Central memory CD8-positive, alpha-beta T cell (primary cell): ENCODE results near the gene RUNX2.

Experiments
- ATAC-seq: fragments of 150-1000 bp; cut with Tn5 transposase; replicated peaks from 2 replicates; pipeline ENCODE4 v1.10.0; 2022; ENCODE audit warnings: mild to moderate bottlenecking, moderate FRiP score, moderate number of reproducible peaks; ENCODE audit not compliant: poor library complexity, severe bottlenecking; ENCODE audit errors: extremely low read depth
- DNase-seq, 2 donors: peaks; one replicate each; pipeline ENCODE4 v3.0.0; 2021; ENCODE audit warnings: low spot score in 2 of 2
- H3K27ac Mint-ChIP-seq: one replicate; pipeline ENCODE4 v1.8.0; 2022; ENCODE audit warnings: low read depth, mild to moderate bottlenecking, moderate library complexity, mixed read lengths
- H3K27me3 Mint-ChIP-seq: one replicate; pipeline ENCODE4 v1.8.0; 2022; ENCODE audit warnings: mixed read lengths
- H3K36me3 Mint-ChIP-seq: one replicate; pipeline ENCODE4 v1.8.0; 2022; ENCODE audit warnings: mild to moderate bottlenecking, moderate library complexity, mixed read lengths; ENCODE audit not compliant: insufficient read depth
- H3K4me1 Mint-ChIP-seq: one replicate; pipeline ENCODE4 v1.8.0; 2022; ENCODE audit warnings: mixed read lengths
- H3K4me3 Mint-ChIP-seq: one replicate; pipeline ENCODE4 v1.8.0; 2022; ENCODE audit warnings: mild to moderate bottlenecking, moderate library complexity, mixed read lengths
- H3K9me3 Mint-ChIP-seq: one replicate; pipeline ENCODE4 v1.8.0; 2022; ENCODE audit warnings: mixed read lengths

Gene RUNX2

GRCh38 chr6:45684476-45684875 is 356.3 kb downstream of the RUNX2 start:
- ATAC-seq, result no peak
- Mint-ChIP-seq H3K4me3 (no peak overlapping the region), H3K9me3 (peaks cover 6% of the 10 kb centered on the region)

GRCh38 chr6:45685076-45685475 is 356.9 kb downstream of the RUNX2 start:
- Mint-ChIP-seq H3K27ac (no peak overlapping the region), H3K9me3 (peaks cover 6% of the 10 kb centered on the region), H3K27me3 (no peaks in the 10 kb centered on the region), H3K36me3 (no peaks in the 10 kb centered on the region), H3K4me3 (no peak overlapping the region), H3K4me1 (peaks cover 7% of the 10 kb centered on the region)
- ATAC-seq (no peak), DNase-seq (no peak)

More at GRCh38 chr6:45684476-45684875, 356.3 kb downstream of the RUNX2 start:
- no peaks in the 10 kb centered on the region for H3K27me3 Mint-ChIP-seq
- DNase-seq, result no peak
- H3K4me1 Mint-ChIP-seq, result peaks cover 10% of the 10 kb centered on the region
- H3K27ac Mint-ChIP-seq, result no peak overlapping the region
- no peaks in the 10 kb centered on the region for H3K36me3 Mint-ChIP-seq

GRCh38 chr6:45686841-45687569 is 358.9 kb downstream of the RUNX2 start:
- ATAC-seq, result no peak

GRCh38 chr6:45687570-45687969 is 359.4 kb downstream of the RUNX2 start:
- Mint-ChIP-seq H3K4me1 (no peaks in the 10 kb centered on the region), H3K9me3 (no peaks in the 10 kb centered on the region), H3K4me3 (no peak overlapping the region), H3K27ac (no peak overlapping the region), H3K36me3 (no peaks in the 10 kb centered on the region), H3K27me3 (no peaks in the 10 kb centered on the region)
- DNase-seq (no peak), ATAC-seq (no peak)

More at GRCh38 chr6:45686841-45687569, 358.9 kb downstream of the RUNX2 start:
- H3K27ac Mint-ChIP-seq, result no peak overlapping the region
- peaks cover 2% of the 10 kb centered on the region for H3K4me1 Mint-ChIP-seq
- DNase-seq, result no peak
- no peaks in the 10 kb centered on the region for H3K27me3 Mint-ChIP-seq
- H3K9me3 Mint-ChIP-seq, result peaks cover 1% of the 10 kb centered on the region
- no peaks in the 10 kb centered on the region for H3K36me3 Mint-ChIP-seq
- H3K4me3 Mint-ChIP-seq, result no peak overlapping the region

- Mint-ChIP-seq H3K27me3 (no peaks in the 10 kb centered on the region), H3K36me3 (no peaks in the 10 kb centered on the region), H3K27ac (no peak overlapping the region), H3K4me1 (no peaks in the 10 kb centered on the region), H3K9me3 (no peaks in the 10 kb centered on the region), H3K4me3 (no peak overlapping the region)
- DNase-seq, result no peak
- no peak for ATAC-seq
Observed at GRCh38 chr6:45688180-45688579, 360.1 kb downstream of the RUNX2 start.

GRCh38 chr6:45689926-45690615 is 361.9 kb downstream of the RUNX2 start:
- H3K4me3 Mint-ChIP-seq, result no peak overlapping the region
- no peak overlapping the region for H3K27ac Mint-ChIP-seq
- no peaks in the 10 kb centered on the region for H3K4me1 Mint-ChIP-seq
- no peak for DNase-seq
- H3K36me3 Mint-ChIP-seq, result no peaks in the 10 kb centered on the region
- no peaks in the 10 kb centered on the region for H3K27me3 Mint-ChIP-seq
- H3K9me3 Mint-ChIP-seq, result no peaks in the 10 kb centered on the region
- ATAC-seq, result no peak

- Mint-ChIP-seq H3K9me3 (no peaks in the 10 kb centered on the region), H3K4me1 (no peaks in the 10 kb centered on the region), H3K36me3 (no peaks in the 10 kb centered on the region), H3K4me3 (no peak overlapping the region), H3K27me3 (no peaks in the 10 kb centered on the region), H3K27ac (no peak overlapping the region)
- ATAC-seq (no peak), DNase-seq (no peak)
Observed at GRCh38 chr6:45690846-45691245, 362.7 kb downstream of the RUNX2 start.

GRCh38 chr6:45691426-45691825 is 363.3 kb downstream of the RUNX2 start:
- H3K4me3 Mint-ChIP-seq, result no peak overlapping the region
- no peaks in the 10 kb centered on the region for H3K36me3 Mint-ChIP-seq
- DNase-seq (no peak), ATAC-seq (no peak)
- no peaks in the 10 kb centered on the region for H3K4me1 Mint-ChIP-seq
- H3K9me3 Mint-ChIP-seq, result no peaks in the 10 kb centered on the region
- H3K27ac Mint-ChIP-seq, result no peak overlapping the region
- no peaks in the 10 kb centered on the region for H3K27me3 Mint-ChIP-seq

GRCh38 chr6:45692021-45692420 is 363.9 kb downstream of the RUNX2 start:
- Mint-ChIP-seq H3K9me3 (no peaks in the 10 kb centered on the region), H3K36me3 (no peaks in the 10 kb centered on the region), H3K27me3 (no peaks in the 10 kb centered on the region), H3K4me3 (no peak overlapping the region), H3K4me1 (no peaks in the 10 kb centered on the region), H3K27ac (no peak overlapping the region)
- ATAC-seq, result no peak
- DNase-seq, result no peak

- Mint-ChIP-seq H3K4me1 (no peaks in the 10 kb centered on the region), H3K4me3 (no peak overlapping the region), H3K9me3 (no peaks in the 10 kb centered on the region), H3K27ac (no peak overlapping the region), H3K36me3 (no peaks in the 10 kb centered on the region), H3K27me3 (no peaks in the 10 kb centered on the region)
- no peak for ATAC-seq
- DNase-seq, result no peak
Observed at GRCh38 chr6:45696738-45697137, 368.6 kb downstream of the RUNX2 start.

- ATAC-seq (no peak), DNase-seq (no peak)
- Mint-ChIP-seq H3K4me3 (no peak overlapping the region), H3K9me3 (no peaks in the 10 kb centered on the region), H3K27me3 (no peaks in the 10 kb centered on the region), H3K27ac (no peak overlapping the region), H3K4me1 (no peaks in the 10 kb centered on the region), H3K36me3 (no peaks in the 10 kb centered on the region)
Observed at GRCh38 chr6:45697605-45698004, 369.5 kb downstream of the RUNX2 start.

- Mint-ChIP-seq H3K27me3 (no peaks in the 10 kb centered on the region), H3K36me3 (no peaks in the 10 kb centered on the region), H3K4me3 (no peak overlapping the region), H3K4me1 (no peaks in the 10 kb centered on the region), H3K27ac (no peak overlapping the region), H3K9me3 (no peaks in the 10 kb centered on the region)
- no peak for ATAC-seq
- DNase-seq, result no peak
Observed at GRCh38 chr6:45698046-45698445, 369.9 kb downstream of the RUNX2 start.

GRCh38 chr6:45699663-45700062 is 371.5 kb downstream of the RUNX2 start:
- ATAC-seq, result no peak
- H3K4me1 Mint-ChIP-seq, result no peaks in the 10 kb centered on the region
- no peaks in the 10 kb centered on the region for H3K27me3 Mint-ChIP-seq
- H3K27ac Mint-ChIP-seq, result no peak overlapping the region
- no peak for DNase-seq
- H3K36me3 Mint-ChIP-seq, result no peaks in the 10 kb centered on the region
- H3K9me3 Mint-ChIP-seq, result no peaks in the 10 kb centered on the region
- no peak overlapping the region for H3K4me3 Mint-ChIP-seq
